Measurements from ENCODE around the gene SLC41A3. TPM values are rescaled to one million over a fixed set of nuclear protein-coding genes. Genes with fewer than 3 reads are reported as not detected.

Gene SLC41A3
- total RNA-seq, 4 donors from 2014 or later = 36.1 to 54.8 (median 46.3) TPM

- Histone ChIP-seq H3K36me3 (peaks cover 0 to 57% (median 0%) of the 10 kb centered on the region in 3 donors), H3K27me3 (no peaks in the 10 kb centered on the region), H3K4me1 (no peaks in the 10 kb centered on the region), H3K4me3 (no peak overlapping the region), H3K9me3 (no peaks in the 10 kb centered on the region), H3K27ac (no peak overlapping the region)
- DNase-seq (ENCODE audit: low spot score in 2 of 2) = no peak
- 97% methylated on average over 10 of the region's 10 CpGs for WGBS, 2 donors
- TF ChIP-seq EP300 (IDR thresholded peaks at IDR 0.05) = no peak
- no peak for TF ChIP-seq POLR2A (IDR thresholded peaks at IDR 0.05)
- TF ChIP-seq, protein P1, sequence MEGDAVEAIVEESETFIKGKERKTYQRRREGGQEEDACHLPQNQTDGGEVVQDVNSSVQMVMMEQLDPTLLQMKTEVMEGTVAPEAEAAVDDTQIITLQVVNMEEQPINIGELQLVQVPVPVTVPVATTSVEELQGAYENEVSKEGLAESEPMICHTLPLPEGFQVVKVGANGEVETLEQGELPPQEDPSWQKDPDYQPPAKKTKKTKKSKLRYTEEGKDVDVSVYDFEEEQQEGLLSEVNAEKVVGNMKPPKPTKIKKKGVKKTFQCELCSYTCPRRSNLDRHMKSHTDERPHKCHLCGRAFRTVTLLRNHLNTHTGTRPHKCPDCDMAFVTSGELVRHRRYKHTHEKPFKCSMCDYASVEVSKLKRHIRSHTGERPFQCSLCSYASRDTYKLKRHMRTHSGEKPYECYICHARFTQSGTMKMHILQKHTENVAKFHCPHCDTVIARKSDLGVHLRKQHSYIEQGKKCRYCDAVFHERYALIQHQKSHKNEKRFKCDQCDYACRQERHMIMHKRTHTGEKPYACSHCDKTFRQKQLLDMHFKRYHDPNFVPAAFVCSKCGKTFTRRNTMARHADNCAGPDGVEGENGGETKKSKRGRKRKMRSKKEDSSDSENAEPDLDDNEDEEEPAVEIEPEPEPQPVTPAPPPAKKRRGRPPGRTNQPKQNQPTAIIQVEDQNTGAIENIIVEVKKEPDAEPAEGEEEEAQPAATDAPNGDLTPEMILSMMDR (IDR thresholded peaks at IDR 0.05) = no peak
These were observed 47.8 kb downstream of the SLC41A3 start for GRCh38 chr3:126036056-126036549.

DNA sequence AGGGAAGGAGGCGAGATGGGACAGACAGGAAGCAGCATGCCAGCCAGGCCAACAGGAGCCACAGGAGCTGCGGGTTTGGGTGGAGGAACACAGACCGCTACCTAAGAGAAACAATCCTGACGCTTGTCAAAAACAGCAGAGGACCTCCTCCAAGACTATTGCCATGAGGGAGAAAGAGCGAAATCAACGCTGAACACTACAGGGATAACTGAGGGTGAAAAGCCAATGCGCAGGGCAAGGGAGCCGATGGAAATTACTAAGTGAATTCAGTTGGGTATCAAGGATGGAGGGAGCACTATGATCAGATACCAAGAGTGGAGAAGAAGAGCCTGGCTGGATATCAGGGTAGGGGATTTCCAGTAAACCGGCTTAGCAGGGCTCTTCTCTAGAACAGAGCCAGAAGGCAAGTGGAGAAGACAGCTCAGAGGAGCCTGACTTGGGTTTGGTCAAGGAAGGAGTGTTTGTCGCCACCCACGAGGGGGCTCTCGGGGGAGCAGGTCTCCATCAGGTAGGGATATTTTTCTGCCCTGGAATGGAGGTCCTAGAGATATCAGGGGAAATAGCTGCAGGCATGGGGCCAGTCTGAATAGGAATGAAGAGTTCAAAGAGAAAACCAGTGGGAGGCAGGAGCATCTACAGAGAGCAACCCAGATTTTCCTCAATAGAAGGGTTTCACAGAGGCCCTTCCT, 48.4 kb downstream of the SLC41A3 start:
- WGBS, 2 donors = 94 to 95% methylated on average over 12 of the region's 12 CpGs
- Histone ChIP-seq H3K27me3 (no peaks in the 10 kb centered on the region), H3K4me3 (no peak overlapping the region), H3K9me3 (no peaks in the 10 kb centered on the region), H3K36me3 (peaks cover 0 to 57% (median 0%) of the 10 kb centered on the region in 3 donors), H3K4me1 (no peaks in the 10 kb centered on the region), H3K27ac (no peak overlapping the region)
- TF ChIP-seq EP300 (IDR thresholded peaks at IDR 0.05) (no peak), POLR2A (IDR thresholded peaks at IDR 0.05) (no peak)
- TF ChIP-seq, protein P1 (IDR thresholded peaks at IDR 0.05) = no peak
- no peak for DNase-seq (ENCODE audit: low spot score in 2 of 2)

DNA sequence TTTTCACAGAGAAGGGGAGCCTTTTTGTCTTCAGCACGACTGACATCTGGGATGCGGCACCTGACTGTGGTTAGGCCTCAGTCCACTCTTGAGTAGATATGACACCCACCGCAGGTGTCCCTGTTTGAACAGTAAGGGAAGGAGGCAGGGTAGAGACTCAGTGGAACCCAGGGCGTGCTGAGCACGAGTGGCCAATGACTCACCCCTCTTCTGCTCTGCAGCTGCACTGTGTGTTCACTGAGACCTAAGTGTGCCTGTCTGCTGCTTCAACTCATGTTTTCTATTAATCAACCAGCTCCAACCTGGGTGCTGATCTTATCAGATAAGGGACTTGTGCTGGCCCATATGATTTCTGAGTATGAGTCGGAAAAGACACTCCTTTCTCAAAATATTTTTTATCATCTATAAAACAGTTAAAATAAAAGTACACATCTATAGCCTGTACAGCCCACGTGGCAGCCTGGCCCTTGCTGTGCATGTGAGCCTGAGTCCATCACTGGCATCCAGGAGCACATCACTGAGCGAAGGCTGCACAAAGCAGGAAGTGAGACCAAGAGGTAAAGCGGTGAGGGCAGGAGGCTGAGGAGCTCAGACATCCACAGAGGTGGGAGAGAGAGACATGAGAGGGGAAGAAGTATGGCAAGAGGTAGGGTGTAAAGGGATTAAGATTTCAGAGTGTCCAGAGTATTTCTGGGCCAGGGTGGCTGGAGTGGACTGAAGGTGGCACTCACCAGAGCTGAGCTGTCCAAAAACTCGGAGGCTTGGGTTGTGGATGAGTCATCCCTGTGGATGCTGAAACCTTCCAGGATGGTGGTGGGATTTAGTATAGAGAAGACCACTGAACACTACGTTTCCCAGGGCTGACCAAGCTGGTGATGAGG, 49.2 kb downstream of the SLC41A3 start:
- peaks cover 0 to 58% (median 0%) of the 10 kb centered on the region in 3 donors for H3K36me3 ChIP-seq
- no peaks in the 10 kb centered on the region for H3K4me1 ChIP-seq
- no peak for DNase-seq (ENCODE audit: low spot score in 2 of 2)
- H3K27me3 ChIP-seq = no peaks in the 10 kb centered on the region
- WGBS, 2 donors = 80 to 83% methylated on average over 11 of the region's 11 CpGs
- no peak overlapping the region for H3K27ac ChIP-seq
- no peaks in the 10 kb centered on the region for H3K9me3 ChIP-seq
- no peak overlapping the region for H3K4me3 ChIP-seq
- TF ChIP-seq POLR2A (IDR thresholded peaks at IDR 0.05) (no peak), EP300 (IDR thresholded peaks at IDR 0.05) (no peak)
- TF ChIP-seq, protein P1 (IDR thresholded peaks at IDR 0.05) = no peak

DNA sequence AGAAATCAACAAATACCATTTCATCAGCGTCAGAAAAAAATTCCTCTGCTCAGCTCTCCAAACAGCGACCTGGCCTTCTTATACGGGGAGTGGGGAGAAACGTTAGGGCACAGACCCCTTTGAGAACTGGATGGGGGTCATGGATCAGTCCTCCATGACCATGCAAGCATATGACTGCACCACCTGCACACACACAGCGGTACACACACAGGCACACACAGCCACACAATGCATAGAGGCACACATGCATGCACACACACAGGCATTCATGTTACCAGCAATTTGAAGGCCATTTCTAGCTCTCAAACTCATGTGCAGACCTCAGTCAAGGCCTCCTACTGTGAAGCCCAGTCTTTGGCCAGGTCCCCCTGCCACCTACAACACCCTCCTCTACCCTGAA, 50.2 kb downstream of the SLC41A3 start:
- H3K27ac ChIP-seq = no peak overlapping the region
- peaks cover 0 to 67% (median 0%) of the 10 kb centered on the region in 3 donors for H3K36me3 ChIP-seq
- no peaks in the 10 kb centered on the region for H3K9me3 ChIP-seq
- H3K4me3 ChIP-seq = no peak overlapping the region
- no peak for TF ChIP-seq POLR2A (IDR thresholded peaks at IDR 0.05)
- TF ChIP-seq EP300 (IDR thresholded peaks at IDR 0.05) = no peak
- TF ChIP-seq, protein P1 (IDR thresholded peaks at IDR 0.05) = no peak
- no peak for DNase-seq (ENCODE audit: low spot score in 2 of 2)
- 73 to 87% methylated on average over 5 of the region's 5 CpGs for WGBS, 2 donors
- H3K27me3 ChIP-seq = no peaks in the 10 kb centered on the region
- no peaks in the 10 kb centered on the region for H3K4me1 ChIP-seq
